Breast epithelium (tissue), 3 donors: ENCODE results near the gene TMEM147.
A peak's percentile ranks its signal among the peaks of the same experiment; 100 is the strongest.

Source experiments
- CTCF ChIP-seq, 3 donors: fragments of 450-650 bp; IDR thresholded peaks; one replicate each; pipeline ENCODE4 v1.5.1; 2016 to 2017; ENCODE audit warnings: antibody characterized with exemption in 3 of 3, mild to moderate bottlenecking in 3 of 3, moderate library complexity in 3 of 3
- POLR2AphosphoS5 ChIP-seq, 3 donors: sonication (generic); formaldehyde crosslinking; IDR thresholded peaks; one replicate each; pipeline ENCODE4 v1.6.1; 2017; ENCODE audit warnings: antibody characterized with exemption in 3 of 3

GRCh38 chr19:35510626-35510964 is 34.8 kb upstream of the TMEM147 start:
- TF ChIP-seq CTCF (IDR thresholded peaks at IDR 0.05), result no peak
- TF ChIP-seq POLR2AphosphoS5 (IDR thresholded peaks at IDR 0.05), result peak in 1 of 3 donors; percentile 4
